Ishikawa (cell line): ENCODE results near the gene KCTD5.
A peak's percentile ranks its signal among the peaks of the same experiment; 100 is the strongest.

ENCODE experiments used
- CEBPB ChIP-seq: IDR thresholded peaks from 2 replicates; pipeline ENCODE4 v1.6.1; 2012
- CREB1 ChIP-seq: IDR thresholded peaks from 2 replicates; pipeline ENCODE4 v1.6.1; 2012; ENCODE audit warnings: low read depth
- EGR1 ChIP-seq: IDR thresholded peaks from 2 replicates; pipeline ENCODE4 v1.6.1; 2012
- EP300 ChIP-seq: IDR thresholded peaks from 2 replicates; pipeline ENCODE4 v1.6.1; 2012; ENCODE audit warnings: borderline replicate concordance
- FOXM1 ChIP-seq: IDR thresholded peaks from 2 replicates; pipeline ENCODE4 v1.6.1; 2012; ENCODE audit warnings: low read depth, borderline replicate concordance
- NFIC ChIP-seq: IDR thresholded peaks from 2 replicates; pipeline ENCODE4 v1.6.1; 2012
- RAD21 ChIP-seq: IDR thresholded peaks from 2 replicates; pipeline ENCODE4 v1.6.1; 2012; ENCODE audit warnings: low read depth
- TAF1 ChIP-seq: IDR thresholded peaks from 2 replicates; pipeline ENCODE4 v1.6.1; 2012; ENCODE audit warnings: low read depth, mild to moderate bottlenecking
- TCF12 ChIP-seq: IDR thresholded peaks from 2 replicates; pipeline ENCODE4 v1.6.1; 2012; ENCODE audit warnings: low read depth
- TEAD4 ChIP-seq: IDR thresholded peaks from 2 replicates; pipeline ENCODE4 v1.6.1; 2012
- YY1 ChIP-seq: IDR thresholded peaks from 2 replicates; pipeline ENCODE4 v1.6.1; 2012; ENCODE audit warnings: low read depth
- ZBTB7A ChIP-seq: IDR thresholded peaks from 2 replicates; pipeline ENCODE4 v1.6.1; 2012; ENCODE audit warnings: low read depth
- TF ChIP-seq, protein P1 (sequence below): IDR thresholded peaks from 2 replicates; pipeline ENCODE4 v1.6.1; 2012
- TF ChIP-seq, protein P2 (sequence below): IDR thresholded peaks from 2 replicates; pipeline ENCODE4 v1.6.1; 2012
- TF ChIP-seq, protein P3 (sequence below): IDR thresholded peaks from 2 replicates; pipeline ENCODE4 v1.6.1; 2012; ENCODE audit warnings: low read depth, mild to moderate bottlenecking

KCTD5 gene

DNA sequence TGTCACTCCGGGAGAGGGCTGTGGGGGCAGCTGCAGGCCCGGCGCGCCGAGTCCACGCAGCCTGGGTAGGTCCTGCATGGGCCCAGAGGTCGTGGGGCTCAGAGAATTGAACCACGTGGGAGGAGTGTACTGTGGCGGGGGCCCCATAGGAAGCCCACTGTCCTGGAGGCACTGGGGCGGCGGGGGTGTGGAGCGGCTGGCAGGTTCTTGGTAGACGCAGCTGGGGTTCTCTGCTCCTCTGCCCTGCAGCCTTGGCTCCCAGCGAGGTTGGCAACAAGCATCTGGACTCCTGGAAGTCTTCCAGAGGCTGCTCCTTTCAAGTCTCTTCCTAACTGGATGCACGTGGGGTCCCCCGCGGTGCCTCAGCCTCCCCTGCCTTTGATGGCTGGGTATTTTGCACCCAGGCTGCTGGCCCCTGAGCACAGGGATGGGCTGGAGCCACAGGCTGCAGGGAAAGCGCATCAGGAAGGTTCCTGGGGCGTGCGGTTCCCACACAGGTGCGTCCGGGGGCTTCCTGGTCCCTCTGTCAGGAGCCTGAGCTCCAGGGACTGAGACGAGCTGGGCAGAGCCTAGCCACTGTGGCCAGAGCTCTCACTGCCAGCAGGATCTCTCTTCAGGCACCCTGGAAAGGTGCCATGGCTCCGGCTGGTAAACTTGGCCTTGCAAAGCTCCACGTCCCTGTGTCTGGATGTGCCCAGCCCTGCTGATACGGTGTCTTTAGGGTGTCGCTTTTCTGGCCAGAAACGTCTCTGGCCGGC, 9.3 kb downstream of the KCTD5 start:
- TF ChIP-seq TAF1 (no peak), ZBTB7A (no peak), FOXM1 (no peak), EP300 (no peak), TEAD4 (no peak), TCF12 (no peak), YY1 (no peak), NFIC (no peak), CEBPB (no peak), CREB1 (no peak), RAD21 (no peak), EGR1 (no peak)
- TF ChIP-seq, protein P1, sequence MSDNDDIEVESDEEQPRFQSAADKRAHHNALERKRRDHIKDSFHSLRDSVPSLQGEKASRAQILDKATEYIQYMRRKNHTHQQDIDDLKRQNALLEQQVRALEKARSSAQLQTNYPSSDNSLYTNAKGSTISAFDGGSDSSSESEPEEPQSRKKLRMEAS: no peak
- TF ChIP-seq, protein P2, sequence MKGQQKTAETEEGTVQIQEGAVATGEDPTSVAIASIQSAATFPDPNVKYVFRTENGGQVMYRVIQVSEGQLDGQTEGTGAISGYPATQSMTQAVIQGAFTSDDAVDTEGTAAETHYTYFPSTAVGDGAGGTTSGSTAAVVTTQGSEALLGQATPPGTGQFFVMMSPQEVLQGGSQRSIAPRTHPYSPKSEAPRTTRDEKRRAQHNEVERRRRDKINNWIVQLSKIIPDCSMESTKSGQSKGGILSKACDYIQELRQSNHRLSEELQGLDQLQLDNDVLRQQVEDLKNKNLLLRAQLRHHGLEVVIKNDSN: no peak
- TF ChIP-seq, protein P3, sequence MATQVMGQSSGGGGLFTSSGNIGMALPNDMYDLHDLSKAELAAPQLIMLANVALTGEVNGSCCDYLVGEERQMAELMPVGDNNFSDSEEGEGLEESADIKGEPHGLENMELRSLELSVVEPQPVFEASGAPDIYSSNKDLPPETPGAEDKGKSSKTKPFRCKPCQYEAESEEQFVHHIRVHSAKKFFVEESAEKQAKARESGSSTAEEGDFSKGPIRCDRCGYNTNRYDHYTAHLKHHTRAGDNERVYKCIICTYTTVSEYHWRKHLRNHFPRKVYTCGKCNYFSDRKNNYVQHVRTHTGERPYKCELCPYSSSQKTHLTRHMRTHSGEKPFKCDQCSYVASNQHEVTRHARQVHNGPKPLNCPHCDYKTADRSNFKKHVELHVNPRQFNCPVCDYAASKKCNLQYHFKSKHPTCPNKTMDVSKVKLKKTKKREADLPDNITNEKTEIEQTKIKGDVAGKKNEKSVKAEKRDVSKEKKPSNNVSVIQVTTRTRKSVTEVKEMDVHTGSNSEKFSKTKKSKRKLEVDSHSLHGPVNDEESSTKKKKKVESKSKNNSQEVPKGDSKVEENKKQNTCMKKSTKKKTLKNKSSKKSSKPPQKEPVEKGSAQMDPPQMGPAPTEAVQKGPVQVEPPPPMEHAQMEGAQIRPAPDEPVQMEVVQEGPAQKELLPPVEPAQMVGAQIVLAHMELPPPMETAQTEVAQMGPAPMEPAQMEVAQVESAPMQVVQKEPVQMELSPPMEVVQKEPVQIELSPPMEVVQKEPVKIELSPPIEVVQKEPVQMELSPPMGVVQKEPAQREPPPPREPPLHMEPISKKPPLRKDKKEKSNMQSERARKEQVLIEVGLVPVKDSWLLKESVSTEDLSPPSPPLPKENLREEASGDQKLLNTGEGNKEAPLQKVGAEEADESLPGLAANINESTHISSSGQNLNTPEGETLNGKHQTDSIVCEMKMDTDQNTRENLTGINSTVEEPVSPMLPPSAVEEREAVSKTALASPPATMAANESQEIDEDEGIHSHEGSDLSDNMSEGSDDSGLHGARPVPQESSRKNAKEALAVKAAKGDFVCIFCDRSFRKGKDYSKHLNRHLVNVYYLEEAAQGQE: no peak

- TF ChIP-seq RAD21: no peak
- TF ChIP-seq CEBPB: no peak
- no peak for TF ChIP-seq EGR1
- TF ChIP-seq TAF1: no peak
- TF ChIP-seq, protein P3: no peak
Measured at GRCh38 chr16:2692251-2692947, 10.1 kb downstream of the KCTD5 start.

- TF ChIP-seq, protein P2: peak; percentile 91
- no peak for TF ChIP-seq TAF1
Measured at GRCh38 chr16:2692948-2693651, 10.8 kb downstream of the KCTD5 start.

DNA sequence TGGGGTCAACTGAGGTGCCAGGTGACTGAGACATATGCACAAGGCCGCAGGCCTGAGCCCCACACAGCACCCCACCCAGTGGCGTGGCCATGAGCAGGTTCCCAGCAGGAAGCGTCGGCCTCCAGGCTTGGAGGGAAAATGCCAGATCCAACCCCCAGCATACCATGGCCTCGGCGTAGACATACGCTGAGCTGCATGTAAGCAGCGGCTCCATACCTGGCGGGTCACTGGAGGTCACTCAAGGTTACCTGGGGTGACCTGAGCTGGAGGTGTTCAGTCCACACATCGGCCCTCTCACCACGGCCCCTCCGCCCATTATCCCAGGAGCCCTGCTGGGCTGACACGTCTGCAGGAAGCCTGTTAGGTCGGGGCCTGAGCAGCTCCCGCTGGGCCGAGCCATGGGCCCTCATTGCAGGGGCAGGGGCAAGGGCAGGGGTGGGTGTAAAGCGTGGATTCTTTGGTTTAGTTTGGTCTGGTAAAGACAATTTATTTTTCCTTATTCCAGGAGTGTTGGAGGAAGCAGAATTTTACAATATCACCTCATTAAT, 15.2 kb downstream of the KCTD5 start:
- TF ChIP-seq, protein P2: no peak
- TF ChIP-seq NFIC: no peak
- no peak for TF ChIP-seq YY1
- no peak for TF ChIP-seq ZBTB7A
- TF ChIP-seq TCF12: no peak

DNA sequence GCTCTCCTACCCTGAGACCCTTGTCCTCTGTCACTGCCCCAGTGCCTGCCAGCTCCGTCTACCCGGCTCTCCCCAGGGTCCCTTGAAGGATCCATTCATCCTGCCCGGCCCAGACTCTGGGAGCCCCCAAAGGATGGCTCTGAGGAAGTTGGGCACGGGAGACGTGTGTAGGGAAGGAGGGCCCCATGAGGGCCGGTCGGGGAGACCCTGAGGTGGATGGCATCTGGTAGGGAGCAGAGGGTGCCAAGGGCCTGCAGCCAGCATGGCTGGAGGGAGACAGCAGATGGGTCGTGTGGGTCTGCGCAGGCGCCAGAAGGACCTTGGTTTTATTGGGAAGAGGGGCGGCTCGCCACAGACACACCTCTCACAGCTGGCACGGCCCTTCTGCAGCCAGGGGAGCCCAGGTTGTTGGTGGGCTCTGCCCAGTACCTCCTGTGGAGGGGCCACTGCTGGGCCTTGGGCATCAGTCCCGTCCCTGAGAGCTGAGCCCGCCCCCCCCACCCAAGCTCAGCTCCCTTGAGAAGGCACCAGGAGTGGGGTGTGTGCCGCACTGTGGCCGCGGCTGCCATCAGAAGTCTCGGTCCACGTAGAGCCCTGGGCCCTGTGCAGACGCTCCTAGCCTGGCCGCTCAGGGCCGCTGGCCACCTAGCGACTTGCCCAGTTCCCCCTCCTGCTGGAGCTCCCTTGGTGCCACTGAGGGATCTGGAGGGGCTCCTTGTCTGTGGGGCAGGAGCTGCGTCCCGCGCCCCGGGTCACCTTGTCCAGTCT, 16.0 kb downstream of the KCTD5 start:
- TF ChIP-seq TEAD4: no peak
- TF ChIP-seq FOXM1: no peak
- TF ChIP-seq NFIC: no peak
- TF ChIP-seq, protein P1: no peak
- no peak for TF ChIP-seq CEBPB
- TF ChIP-seq, protein P3: no peak
- no peak for TF ChIP-seq YY1
- TF ChIP-seq, protein P2: no peak
- no peak for TF ChIP-seq RAD21
- TF ChIP-seq ZBTB7A: no peak
- no peak for TF ChIP-seq CREB1
- TF ChIP-seq TAF1: no peak
- no peak for TF ChIP-seq EP300
- no peak for TF ChIP-seq EGR1
- no peak for TF ChIP-seq TCF12
